Cerebellar cortex (tissue), 1 donor: Measurements from ENCODE around the gene ATP10A.

Experiments used
- DNase-seq: peaks from one replicate; pipeline ENCODE4 v3.0.0-alpha.2; 2015; ENCODE audit warnings: low spot score

ATP10A gene

DNA sequence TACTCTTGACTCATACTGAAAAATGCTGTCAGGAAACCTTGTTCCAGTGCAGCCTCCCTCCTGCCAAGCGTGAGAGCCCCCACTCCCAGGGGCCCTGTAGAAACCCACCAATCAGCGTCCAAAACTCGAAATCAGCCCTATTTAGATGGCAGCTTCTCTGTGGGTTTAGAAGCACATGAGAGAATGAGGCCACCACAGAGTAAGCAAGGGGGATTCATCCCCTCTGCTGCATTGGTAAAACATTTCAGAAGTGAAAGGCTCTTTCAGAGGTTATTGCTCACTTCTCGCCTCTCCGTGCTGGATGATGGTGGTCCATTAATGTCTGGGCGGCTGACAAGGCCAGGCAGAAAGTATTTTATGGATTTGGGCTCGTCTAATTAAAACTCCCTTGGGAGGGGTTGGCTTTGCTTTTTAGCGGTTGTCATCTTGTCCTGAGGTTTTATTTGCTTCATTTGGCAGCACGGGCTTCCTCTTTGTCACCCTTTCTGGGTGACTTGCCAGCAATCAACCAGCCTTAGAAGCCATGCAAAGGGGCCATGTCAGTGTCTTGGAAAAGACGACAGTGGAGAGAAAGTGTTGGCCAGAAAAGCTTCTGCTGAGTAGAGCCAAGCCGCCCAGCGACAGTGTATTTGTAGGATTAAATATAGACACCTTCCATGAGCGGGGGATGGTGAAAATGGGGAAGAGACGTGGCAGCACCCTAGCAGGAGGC, 145.5 kb downstream of the ATP10A start:
- peak; percentile 50 for DNase-seq

DNA sequence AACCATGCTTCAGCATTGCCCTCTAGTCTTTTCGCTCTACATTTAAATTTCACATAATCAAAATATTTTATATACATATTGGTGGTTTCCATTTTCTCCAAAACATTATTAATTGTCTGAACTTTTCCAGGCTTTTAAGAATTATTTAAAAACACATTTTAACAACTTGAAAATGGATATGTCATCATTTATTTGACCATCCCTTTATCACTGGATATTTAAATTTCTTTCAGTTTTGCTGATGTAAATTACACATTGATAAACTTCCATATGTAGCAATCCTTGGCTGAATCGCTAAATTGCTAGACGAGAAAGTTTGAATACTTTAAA, 146.0 kb downstream of the ATP10A start:
- DNase-seq = no peak

DNA sequence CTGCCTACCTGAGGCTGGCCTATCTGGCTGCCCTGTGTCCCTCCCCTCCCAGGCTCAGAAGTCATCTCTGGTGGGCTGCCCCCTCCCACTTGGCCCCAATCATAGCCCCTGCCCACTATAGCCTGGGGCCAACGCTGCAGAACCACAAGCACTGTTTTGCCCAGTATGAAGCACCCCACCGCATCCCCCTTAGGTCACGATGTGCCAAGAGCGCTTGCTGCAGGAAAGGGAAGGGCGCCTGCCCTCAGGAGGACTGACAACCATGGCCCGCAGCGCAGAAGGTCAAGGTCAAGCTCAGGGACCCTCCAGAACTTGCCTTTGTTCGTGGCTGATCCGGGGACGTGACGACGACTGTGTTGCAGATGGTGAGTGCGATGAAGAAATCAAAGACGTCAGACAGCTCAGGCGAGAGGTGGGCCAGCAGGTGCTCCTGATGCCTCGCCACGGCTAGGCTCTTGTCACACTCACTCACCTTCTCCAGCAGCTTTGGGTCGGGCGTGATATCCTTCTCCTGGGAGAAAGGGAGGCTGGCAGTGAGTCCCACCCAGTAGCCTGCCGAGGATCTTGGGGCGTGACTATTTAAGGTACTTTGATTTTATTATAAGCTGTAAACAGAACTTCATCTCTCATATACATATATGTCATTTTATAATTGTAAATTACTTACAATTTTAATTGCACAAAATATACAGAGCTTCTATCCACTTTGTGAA, 146.6 kb downstream of the ATP10A start:
- DNase-seq = no peak

DNA sequence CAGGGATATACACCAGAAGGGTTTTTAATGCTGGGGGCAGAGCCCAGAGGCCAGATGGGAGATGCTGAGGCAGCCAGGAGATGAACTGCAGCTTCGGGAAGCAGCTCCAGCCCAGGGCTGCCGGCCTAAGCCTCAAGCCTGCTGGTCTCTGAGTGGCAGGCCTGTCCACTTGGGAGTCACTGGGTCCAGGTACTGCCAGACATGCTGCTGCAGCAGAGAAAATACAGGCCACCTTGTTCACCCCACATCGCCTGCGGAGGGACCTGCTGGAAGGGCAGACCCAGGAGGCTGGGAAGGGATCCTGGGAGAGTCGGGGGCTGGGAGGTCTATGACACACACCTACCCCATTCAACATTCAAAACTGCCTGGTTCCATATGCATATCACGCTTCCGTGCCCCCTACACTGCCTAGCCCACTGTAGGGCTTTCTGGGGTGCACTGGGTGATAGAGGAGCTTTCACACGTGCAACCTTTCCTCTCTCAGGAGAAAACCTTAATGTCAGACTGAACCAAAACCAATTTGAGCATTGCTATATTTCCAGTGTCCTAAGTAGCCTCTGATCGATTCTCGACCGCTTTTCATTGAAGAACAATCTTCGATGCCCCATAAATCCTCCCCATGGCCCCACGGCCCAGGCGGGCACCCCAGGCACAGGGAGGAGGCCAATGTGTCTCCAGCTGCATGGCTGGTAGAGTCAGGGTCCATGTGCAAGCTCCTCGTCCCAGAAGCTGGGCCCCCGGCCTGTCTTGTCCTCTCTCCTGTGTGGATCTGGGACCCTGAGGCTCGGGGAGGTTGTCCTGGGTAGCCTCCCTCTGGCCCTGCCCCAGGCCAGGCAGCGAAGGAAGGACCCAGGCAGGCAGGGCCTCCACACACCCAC, 147.4 kb downstream of the ATP10A start:
- no peak for DNase-seq

DNA sequence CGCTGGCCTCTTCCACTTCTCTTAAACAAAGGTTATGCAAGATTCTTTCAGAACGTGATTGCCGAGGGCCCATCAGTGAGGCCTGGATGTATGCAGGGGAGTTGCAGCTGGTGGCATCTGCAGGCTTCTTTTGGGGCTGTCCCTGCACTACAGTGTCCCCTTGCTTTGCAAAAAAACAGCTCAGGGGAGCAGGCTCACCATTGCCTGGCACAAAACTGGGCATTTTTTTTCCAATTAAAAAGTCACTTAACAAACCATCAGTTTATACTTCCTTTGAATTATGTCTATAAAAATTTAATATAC, 148.6 kb downstream of the ATP10A start:
- DNase-seq = no peak

DNA sequence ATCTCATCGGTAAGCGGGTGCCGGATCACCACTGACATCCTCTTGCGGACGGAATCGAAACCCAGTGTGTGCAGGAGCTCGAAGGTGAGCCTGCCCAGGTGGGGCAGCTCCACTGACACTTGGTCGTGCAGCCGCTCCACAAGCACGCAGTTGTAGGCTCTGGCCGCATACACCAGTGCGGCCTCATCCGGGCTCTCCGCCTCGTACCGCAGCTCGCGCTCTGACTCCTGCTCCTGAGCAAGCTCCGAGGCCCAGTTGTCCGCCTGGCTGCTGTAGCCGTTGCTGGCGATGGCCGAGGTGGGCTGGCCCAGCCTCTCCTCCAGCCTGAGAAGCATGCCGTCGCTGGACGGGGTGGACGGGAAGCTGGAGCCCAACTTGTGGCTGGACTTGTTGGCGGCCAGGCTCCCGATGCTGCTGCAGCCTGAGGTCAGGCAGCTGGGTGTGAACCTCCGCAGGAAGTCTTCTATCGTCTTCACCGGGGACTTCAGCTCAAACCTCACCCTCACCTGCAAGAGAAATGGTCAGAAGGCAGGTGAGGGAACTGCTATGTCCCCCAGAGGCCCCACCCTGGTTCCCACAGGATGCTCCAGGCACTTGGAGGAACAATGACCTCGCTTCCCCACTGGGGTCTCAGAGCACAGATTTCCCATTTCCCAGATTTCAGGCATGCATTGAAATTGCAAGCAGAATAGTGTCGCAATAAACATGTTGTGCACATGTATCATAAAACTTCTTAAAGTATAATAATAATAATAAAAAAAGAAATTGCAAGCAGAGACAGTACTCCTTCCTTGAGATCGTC, 149.2 kb downstream of the ATP10A start:
- no peak for DNase-seq

DNA sequence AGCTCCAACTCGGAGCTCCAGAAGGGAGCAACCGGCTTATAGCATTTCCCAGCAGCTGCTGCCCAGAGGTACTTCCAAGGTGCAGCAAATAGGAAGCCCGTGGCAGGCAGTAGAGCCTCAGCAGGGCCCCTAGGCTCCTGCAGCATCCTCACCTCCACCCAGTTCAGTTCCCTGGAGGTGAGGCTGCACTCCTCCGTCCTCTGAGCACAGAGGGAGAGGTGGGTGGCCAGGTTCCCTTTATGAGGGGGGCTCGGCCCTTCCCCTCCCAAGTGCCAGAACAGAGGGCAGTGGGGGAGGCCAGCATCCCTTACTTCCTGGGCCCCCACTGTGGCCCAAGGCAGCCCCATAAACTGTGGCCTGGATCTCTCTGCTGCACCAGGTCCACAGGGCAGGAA, 150.2 kb downstream of the ATP10A start:
- DNase-seq = no peak

DNA sequence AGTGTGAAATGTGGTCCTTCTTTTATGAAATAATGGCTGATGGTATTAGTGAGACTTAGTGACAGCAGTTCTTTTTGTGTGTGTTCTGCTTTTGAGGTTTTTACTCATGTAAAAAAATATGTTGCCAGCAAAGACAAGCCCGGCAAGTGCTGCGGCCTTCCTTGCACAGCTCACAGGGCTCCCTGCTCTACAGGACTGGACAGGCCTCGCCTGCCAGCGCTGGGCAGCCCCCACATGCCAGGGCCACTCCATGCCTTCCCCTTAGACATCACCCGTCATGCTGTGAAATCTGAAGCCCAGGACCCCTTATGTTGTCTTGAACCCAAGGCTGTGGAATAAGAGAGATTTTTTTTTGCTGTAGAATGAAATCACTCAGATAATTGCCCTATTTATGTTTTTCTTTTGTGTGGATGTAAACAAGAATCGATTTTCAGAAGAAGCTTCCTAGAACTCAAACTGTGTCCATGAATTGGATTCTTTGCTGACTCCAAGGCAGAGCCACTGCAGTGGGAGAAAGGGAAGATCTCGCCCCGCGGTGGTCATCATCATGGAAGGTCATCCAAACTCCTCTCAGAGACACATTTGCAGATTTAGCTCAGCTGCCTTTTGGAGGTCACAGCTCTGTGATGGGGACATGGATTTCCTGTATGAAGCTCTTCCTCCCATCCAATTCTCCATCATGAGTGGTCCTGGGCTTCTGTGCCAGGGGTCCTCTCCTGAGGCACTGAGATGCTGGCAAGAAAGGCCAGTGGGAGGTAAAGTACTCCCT, 150.8 kb downstream of the ATP10A start:
- no peak for DNase-seq

DNA sequence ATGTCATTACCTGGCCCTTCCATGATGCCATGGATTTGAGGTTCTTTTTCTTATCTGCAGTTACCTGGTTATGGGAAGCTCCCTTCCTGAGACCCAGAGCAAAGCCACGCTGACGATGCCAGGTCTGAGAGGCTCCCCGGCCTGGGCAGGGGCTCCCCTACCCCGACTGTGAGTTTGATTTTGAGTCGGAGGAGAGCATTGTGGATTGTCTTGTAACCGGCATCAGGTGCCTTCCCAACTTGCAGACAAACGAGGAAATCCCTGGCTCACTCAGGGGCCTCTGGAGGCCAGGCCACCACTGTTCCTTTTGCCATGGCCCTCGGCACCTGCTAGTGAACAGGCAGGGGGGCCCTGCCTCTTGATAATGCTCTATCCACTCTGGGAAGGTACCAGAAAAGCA, 151.4 kb downstream of the ATP10A start:
- no peak for DNase-seq

DNA sequence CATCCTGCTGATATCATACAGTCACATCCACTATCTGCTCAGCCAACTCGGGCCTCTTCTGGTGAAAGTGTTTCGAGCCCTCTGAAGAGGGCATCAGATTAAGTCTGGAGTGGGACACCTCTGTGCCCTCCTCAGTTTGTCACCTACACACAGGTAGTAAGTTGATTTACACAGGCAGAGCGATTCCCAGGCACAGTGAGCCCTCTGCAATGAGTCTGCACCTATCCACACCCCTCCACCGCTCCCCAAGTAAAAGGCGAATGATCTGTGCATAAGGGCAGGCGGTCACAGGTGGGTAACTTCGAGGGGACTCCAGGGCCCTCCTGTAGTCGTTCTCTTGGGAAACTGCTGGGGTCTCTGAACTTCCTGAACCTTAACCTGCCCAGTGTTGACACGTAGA, 152.0 kb downstream of the ATP10A start:
- no peak for DNase-seq

DNA sequence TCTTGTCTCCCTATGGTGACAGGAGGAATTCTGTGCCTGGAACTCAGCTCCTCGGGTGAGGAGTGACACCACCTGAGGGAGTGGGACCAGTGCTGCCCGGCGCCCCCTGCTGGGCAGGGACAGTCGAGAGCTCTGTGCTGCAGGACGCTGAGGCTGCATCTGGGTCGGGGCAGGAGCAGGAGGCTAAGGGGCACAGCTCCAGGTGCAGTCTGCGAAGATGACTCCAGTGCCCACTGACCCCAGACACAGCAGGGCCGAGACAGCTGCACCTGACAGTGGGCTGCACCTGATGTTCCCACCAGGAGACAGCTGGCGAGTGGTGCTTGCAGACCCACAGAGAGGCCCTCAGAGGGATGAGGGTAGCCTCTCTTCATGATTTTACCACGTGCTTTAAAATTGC, 152.9 kb downstream of the ATP10A start:
- peak; percentile 29 for DNase-seq

DNA sequence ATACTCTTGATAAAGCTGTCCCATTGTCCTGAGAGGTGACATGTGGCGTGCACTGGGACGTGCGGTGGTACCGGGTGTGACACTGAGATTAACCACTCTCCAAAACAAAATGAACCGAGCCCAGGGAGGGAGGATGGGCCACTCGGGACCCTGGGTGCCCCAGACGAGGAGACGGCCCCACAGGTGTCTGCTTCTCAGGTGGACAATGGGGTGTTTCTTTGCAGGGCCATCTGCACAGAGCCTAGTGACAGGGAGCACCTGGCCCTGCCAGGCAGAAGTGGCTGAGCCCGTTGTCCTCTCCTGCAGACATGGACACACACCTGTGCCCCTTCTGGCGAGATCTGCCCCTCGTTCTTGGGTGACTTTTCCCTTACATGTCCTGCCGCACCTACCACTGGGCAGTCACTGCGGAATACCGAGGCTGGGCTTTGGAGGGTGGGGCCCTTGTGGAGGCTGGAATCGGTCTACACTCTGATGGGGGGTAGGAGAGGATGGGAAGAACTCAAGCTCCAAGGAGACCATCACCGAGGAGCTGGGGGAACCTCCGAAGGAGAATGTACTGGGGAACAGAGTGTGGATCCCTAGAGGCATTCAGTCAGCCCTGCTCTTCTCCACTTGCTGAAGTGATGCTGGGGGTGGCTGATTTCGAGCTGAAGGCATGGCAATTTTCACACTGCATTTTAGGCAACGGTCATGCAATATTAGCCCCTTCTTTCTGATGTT, 153.5 kb downstream of the ATP10A start:
- DNase-seq = no peak

DNA sequence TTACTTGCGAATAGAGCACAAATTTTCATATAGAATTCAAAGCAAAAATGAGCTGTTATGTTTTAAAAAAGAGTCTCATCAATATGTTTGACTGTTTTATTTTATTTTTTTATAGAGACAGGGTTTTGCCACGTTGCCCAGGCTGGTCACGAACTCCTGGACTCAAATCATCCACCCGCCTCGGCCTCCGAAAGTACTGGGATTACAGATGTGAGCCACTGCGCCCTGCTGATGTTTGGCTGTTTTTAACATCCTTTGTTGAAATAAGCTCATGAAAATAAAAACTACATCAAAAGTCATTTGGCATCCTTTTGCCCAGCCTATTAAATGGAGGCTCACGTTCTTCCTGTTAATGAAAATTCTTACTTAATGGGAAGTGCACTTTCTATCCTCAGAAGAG, 154.7 kb downstream of the ATP10A start:
- no peak for DNase-seq

DNA sequence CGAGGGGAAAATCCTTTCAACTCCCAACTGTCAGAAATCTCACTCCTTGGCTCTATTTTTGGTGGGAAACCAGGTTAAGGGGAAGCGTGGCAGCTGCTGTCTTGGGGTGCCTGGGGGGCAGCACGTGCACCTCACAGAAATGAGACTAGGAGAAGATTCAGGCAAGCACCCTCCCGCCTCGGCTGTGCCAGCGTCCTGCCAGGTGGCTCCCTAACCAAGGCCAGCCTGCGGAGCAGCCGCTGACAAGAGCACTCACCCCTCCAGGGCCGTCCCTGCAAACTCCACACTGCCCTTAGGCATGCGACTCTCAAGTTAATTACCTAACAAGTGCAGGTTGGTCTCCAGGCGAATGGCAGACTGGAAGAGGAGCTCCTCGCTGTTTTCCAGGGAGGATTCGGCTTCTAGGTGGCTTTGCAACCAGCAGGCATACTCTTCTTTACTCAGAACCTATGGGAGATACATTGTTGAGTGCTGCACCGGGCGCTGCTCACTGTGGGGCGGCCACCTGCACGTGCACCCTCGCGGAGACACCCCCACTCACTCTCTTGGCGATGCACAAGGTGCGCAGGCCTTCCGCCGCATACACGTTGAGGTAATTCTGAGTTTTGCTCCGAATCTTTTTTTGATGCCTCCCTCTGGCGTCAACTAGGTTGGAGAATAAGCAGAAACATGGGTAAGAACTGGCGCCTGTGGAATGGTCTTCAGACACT, 155.3 kb downstream of the ATP10A start:
- DNase-seq = no peak

DNA sequence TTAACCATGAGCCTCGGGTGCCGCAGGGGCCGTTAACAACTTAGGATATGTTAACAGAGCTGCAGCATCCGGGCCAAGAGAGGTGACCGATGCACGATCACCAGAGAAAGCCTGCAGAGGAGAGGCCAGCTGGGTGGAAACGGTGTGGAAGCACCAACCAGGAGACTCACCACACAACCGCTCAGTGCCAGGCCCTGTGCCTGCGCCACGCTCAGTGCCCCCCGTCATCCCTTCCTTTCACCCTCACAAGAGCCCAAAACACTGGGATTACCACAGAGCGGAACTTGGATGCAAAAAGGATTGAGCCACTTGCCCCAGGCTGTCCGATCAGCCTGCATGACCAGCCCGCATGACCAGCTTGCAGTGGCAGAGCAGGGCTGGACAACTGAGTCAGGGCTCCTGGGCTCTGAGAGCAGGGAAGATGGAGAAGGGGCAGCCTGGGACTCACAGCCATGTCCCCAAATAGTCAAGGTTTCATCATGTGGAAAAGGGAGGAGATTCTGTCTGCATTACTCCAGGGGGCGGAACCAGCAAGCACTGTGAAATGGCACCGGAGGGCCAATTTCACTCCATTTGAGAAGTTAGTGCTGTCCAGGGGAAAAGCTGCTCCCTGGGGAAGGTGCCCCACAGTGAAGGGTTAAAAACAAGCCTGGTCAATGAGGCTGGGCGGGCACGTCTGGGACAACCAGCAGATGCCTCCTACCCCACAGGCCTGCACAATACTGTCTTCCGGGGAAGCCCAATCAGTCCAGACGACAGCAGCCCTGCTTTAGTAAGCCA, 156.8 kb downstream of the ATP10A start:
- DNase-seq = no peak

DNA sequence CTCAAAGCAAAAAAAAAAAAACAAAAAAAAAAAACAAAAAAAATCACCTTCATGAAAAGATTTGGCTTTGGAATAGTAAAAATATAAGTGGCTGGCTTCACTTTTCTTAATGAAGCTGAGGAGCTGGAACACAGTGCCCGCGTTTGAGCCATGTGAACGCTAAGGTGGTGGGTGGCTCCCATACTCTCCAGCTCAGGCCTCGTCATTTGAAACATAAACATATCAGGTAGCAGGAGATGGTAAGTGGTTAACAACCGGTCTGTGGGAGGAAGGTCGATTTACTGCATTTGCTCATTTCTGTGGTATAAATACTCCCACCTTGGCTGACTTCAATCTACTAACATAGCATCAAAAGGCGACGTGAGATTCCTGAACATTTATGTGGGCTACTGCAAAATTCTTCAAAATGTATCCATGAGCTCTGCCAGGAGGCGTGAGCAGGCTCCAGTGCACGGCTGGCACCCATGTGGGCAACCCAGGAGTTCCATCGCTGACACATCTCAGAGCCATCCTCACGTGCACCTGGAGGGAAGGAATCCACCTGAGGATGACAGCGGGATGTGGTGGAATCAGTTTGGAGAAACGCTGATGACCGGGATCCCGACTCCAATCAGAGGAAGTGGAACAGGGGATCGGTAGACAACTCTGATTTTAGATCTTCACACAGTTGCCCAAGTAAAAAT, 157.6 kb downstream of the ATP10A start:
- no peak for DNase-seq

DNA sequence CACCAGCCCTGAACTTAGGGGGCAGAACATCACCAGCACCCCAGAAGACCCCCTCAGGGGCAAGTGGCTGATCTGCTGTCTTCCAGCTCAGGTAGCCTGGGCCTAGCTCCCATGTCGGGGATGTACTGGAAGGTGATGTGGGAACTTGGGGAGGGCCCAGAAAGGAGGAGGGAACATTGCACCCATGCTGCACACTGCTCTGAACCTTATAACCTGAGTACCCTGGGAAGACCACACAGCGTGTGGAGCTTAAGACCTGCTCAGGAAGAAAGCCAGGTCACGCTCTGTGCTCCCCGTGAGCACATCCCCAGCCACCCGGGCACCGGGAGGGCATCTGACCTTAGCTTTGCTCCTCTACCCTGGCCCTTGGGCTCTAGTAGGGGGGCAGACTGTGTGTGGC, 159.4 kb downstream of the ATP10A start:
- no peak for DNase-seq

DNA sequence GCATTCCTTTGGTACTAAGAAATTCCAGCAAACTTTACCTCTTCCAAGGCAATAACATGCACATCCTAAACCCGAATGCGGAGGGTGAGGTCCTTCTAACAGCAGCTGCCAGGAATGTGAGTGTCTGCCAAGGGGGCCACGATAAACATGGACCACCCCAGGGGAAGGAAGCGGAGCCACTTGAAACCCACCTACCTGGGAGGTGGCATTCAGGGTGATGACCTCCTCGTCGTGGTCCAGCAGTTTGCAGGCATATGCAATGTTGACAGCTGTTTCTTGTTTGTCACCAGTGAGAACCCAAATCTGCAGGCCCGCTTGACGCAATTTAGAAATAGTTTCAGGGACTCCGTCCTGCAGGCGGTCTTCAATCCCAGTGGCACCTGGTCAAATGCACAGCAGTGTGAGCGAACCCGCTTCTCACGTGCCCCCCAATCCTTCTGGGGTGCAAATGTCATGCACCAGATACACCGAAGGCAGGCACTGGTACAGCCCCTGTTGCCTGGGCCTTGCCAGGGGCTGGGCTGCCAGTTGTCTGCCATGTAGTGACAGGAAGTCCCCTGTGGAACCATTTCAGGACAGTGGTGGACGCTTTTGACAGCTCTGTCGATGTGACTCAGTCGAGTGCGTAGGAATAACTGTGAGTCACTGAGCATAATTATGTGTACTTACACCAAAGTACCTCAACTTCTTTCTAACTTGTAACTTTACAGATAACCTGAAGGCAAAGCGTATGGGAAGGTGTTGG, 161.2 kb downstream of the ATP10A start:
- DNase-seq = no peak
